ENCODE data around the gene CDH13.

The CDH13 gene

GRCh38 chr16:83833921-83834320, 1207.2 kb downstream of the CDH13 start:
- DNase-seq = no peak

GRCh38 chr16:83835586-83836566, 1209.1 kb downstream of the CDH13 start:
- peak; percentile 36 to 62 (median 57) for DNase-seq

- DNase-seq = no peak
Measured at GRCh38 chr16:83837566-83837965, 1210.8 kb downstream of the CDH13 start.

- DNase-seq = no peak
Measured at GRCh38 chr16:83838151-83838550, 1211.4 kb downstream of the CDH13 start.

- DNase-seq = no peak
Measured at GRCh38 chr16:83839561-83839960, 1212.8 kb downstream of the CDH13 start.

GRCh38 chr16:83840060-83840617, 1213.4 kb downstream of the CDH13 start:
- no peak for DNase-seq

- peak in 2 of 3 donors; percentile 9 to 27 for DNase-seq
Measured at GRCh38 chr16:83842291-83842690, 1215.5 kb downstream of the CDH13 start.

GRCh38 chr16:83842756-83843507, 1216.2 kb downstream of the CDH13 start:
- peak; percentile 47 to 72 (median 71) for DNase-seq

- peak in 2 of 3 donors; percentile 35 to 48 for DNase-seq
Measured at GRCh38 chr16:83843657-83844056, 1216.9 kb downstream of the CDH13 start.

- no peak for DNase-seq
Measured at GRCh38 chr16:83845263-83845662, 1218.5 kb downstream of the CDH13 start.

- peak; percentile 48 to 88 (median 81) for DNase-seq
Measured at GRCh38 chr16:83847371-83848225, 1220.8 kb downstream of the CDH13 start.

GRCh38 chr16:83849421-83849820, 1222.7 kb downstream of the CDH13 start:
- DNase-seq = no peak

All from suppressor macrophage treated with lipopolysaccharide for 1 hour (primary cell).